HepG2 (cell line): Measurements from ENCODE around the gene JPT1. TPM values are rescaled to one million over a fixed set of nuclear protein-coding genes. Genes with fewer than 3 reads are reported as not detected.

Experiments
- BRF2 ChIP-seq: sonication (generic); formaldehyde crosslinking; IDR thresholded peaks from 2 replicates; pipeline ENCODE4 v1.8.1; 2022; ENCODE audit warnings: mild to moderate bottlenecking, missing genetic modification reagents
- CENPBD1 ChIP-seq: sonication (generic); formaldehyde crosslinking; IDR thresholded peaks from 2 replicates; pipeline ENCODE4 v1.8.0; 2022; ENCODE audit warnings: missing genetic modification reagents, low read depth, mild to moderate bottlenecking, borderline replicate concordance
- KDM2A ChIP-seq: sonication (generic); formaldehyde crosslinking; IDR thresholded peaks from 2 replicates; pipeline ENCODE4 v1.4.0; 2020; ENCODE audit warnings: low read depth, missing genetic modification reagents, borderline replicate concordance
- MXI1 ChIP-seq: IDR thresholded peaks from 3 replicates; pipeline ENCODE4 v1.6.1; 2012; ENCODE audit warnings: low read depth, low read length, inconsistent platforms, borderline replicate concordance
- PCBP1 ChIP-seq: fragments of 200-400 bp; formaldehyde crosslinking; IDR thresholded peaks from 2 replicates; pipeline ENCODE4 v1.6.1; 2017; ENCODE audit warnings: mild to moderate bottlenecking, low read depth, low read length, borderline replicate concordance
- RORA ChIP-seq: sonication (generic); formaldehyde crosslinking; IDR thresholded peaks from 2 replicates; pipeline ENCODE4 v1.5.0; 2020; ENCODE audit warnings: mild to moderate bottlenecking, missing genetic modification reagents, moderate library complexity
- TERF1 ChIP-seq: sonication (generic); formaldehyde crosslinking; IDR thresholded peaks from 2 replicates; pipeline ENCODE4 v1.8.0; 2022; ENCODE audit warnings: mild to moderate bottlenecking, missing genetic modification reagents, moderate library complexity
- TFDP2 ChIP-seq: sonication (generic); formaldehyde crosslinking; IDR thresholded peaks from 2 replicates; pipeline ENCODE4 v1.4.0; 2020; ENCODE audit warnings: missing genetic modification reagents
- ZNF136 ChIP-seq: sonication (generic); formaldehyde crosslinking; IDR thresholded peaks from 2 replicates; pipeline ENCODE4 v1.8.1; 2022; ENCODE audit warnings: low read depth, mild to moderate bottlenecking, moderate library complexity, missing genetic modification reagents
- ZNF350 ChIP-seq: sonication (generic); formaldehyde crosslinking; IDR thresholded peaks from 2 replicates; pipeline ENCODE4 v1.4.0; 2020; ENCODE audit warnings: mild to moderate bottlenecking, low read depth, missing genetic modification reagents, borderline replicate concordance
- ZNF407 ChIP-seq: sonication (generic); formaldehyde crosslinking; IDR thresholded peaks from one replicate; pipeline ENCODE4 v1.5.1; 2020; ENCODE audit warnings: mild to moderate bottlenecking, missing genetic modification reagents; ENCODE audit errors: not compliant biosample characterization
- ZNF639 ChIP-seq: conservative IDR thresholded peaks from 2 replicates; pipeline ENCODE4 v1.6.1; 2018; ENCODE audit warnings: missing genetic modification reagents
- ZNF891 ChIP-seq: sonication (generic); formaldehyde crosslinking; IDR thresholded peaks from 2 replicates; pipeline ENCODE4 v1.5.0; 2020; ENCODE audit warnings: mild to moderate bottlenecking, missing genetic modification reagents
- polyA plus RNA-seq, 8 experiments: library from polyadenylated mRNA; depleted of rRNA in 3 of 8; stranded (reverse) in 7 of 8; unstranded in 1 of 8; fragments of >200 nt; fragmentation: Illumina TruSeq in 4 of 8; extraction: Trizol in 4 of 8; gene quantifications; 2 replicates each; pipeline versions ENCODE4 v1.2.1 to v1.2.3, GENCODE V29; 2011 to 2016; ENCODE audit warnings: low read depth in 4 of 8, missing spikeins in 1 of 8, mixed read lengths in 1 of 8; ENCODE audit not compliant: insufficient read depth in 1 of 8
- total RNA-seq, 5 experiments: library from RNA; depleted of rRNA; stranded (reverse); fragments of >200 nt; fragmentation: Illumina TruSeq; extraction: Trizol; gene quantifications; 2 replicates each; pipeline ENCODE4 v1.2.3, GENCODE V29; 2016; ENCODE audit warnings: low read depth in 1 of 5

JPT1 gene
- total and polyA plus RNA-seq, 2 of the 13 experiments (the other 11 are each of a cell fraction or from before 2014, with no cell fraction given): 43.3 to 256 TPM

GRCh38 chr17:75131278-75132017, 22.9 kb downstream of the JPT1 start, which contains the start of gene NT5C (continued):
- TF ChIP-seq ZNF350 (CRISPR knock-in tag) (no peak), ZNF639 (CRISPR knock-in tag) (peak; percentile 88), TFDP2 (CRISPR knock-in tag) (peak; percentile 89), MXI1 (peak; percentile 83; the same call in 2 of the 3 replicates), BRF2 (CRISPR knock-in tag) (peak; percentile 85), KDM2A (CRISPR knock-in tag) (peak; percentile 98), PCBP1 (no peak), ZNF407 (CRISPR knock-in tag) (no peak), CENPBD1 (CRISPR knock-in tag) (no peak; the same call in 1 of the 2 replicates), ZNF891 (CRISPR knock-in tag) (no peak), TERF1 (no peak), ZNF136 (CRISPR knock-in tag) (no peak; the same call in 1 of the 2 replicates), RORA (CRISPR knock-in tag) (no peak)
